ENCODE measurements around the gene DNAJB8.

DNAJB8 gene

GRCh38 chr3:128425142-128425845, 41.4 kb downstream of the DNAJB8 start:
- DNase-seq (ENCODE audit: low spot score) = no peak

- no peak for DNase-seq (ENCODE audit: low spot score)
Observed at GRCh38 chr3:128424508-128425069, 42.1 kb downstream of the DNAJB8 start.

- DNase-seq (ENCODE audit: low spot score) = no peak
Observed at GRCh38 chr3:128423525-128424147, 43.1 kb downstream of the DNAJB8 start.

GRCh38 chr3:128422762-128423524, 43.7 kb downstream of the DNAJB8 start:
- no peak for DNase-seq (ENCODE audit: low spot score)

- no peak for DNase-seq (ENCODE audit: low spot score)
Observed at GRCh38 chr3:128421966-128422365, 44.7 kb downstream of the DNAJB8 start.

GRCh38 chr3:128421439-128421836, 45.3 kb downstream of the DNAJB8 start:
- no peak for DNase-seq (ENCODE audit: low spot score)

GRCh38 chr3:128420720-128421438, 45.8 kb downstream of the DNAJB8 start:
- no peak for DNase-seq (ENCODE audit: low spot score)

- no peak for DNase-seq (ENCODE audit: low spot score)
Observed at GRCh38 chr3:128420289-128420688, 46.4 kb downstream of the DNAJB8 start.

GRCh38 chr3:128419311-128419710, 47.4 kb downstream of the DNAJB8 start:
- no peak for DNase-seq (ENCODE audit: low spot score)

GRCh38 chr3:128418900-128419299, 47.8 kb downstream of the DNAJB8 start:
- no peak for DNase-seq (ENCODE audit: low spot score)

- peak; percentile 23 for DNase-seq (ENCODE audit: low spot score)
Observed at GRCh38 chr3:128416578-128417211, 50.0 kb downstream of the DNAJB8 start.

GRCh38 chr3:128415773-128416577, 50.7 kb downstream of the DNAJB8 start:
- DNase-seq (ENCODE audit: low spot score) = no peak

GRCh38 chr3:128415200-128415772, 51.4 kb downstream of the DNAJB8 start:
- no peak for DNase-seq (ENCODE audit: low spot score)

- DNase-seq (ENCODE audit: low spot score) = no peak
Observed at GRCh38 chr3:128413413-128414205, 53.1 kb downstream of the DNAJB8 start.

- no peak for DNase-seq (ENCODE audit: low spot score)
Observed at GRCh38 chr3:128413003-128413370, 53.7 kb downstream of the DNAJB8 start.
